DMS79 (cell line): Measurements from ENCODE around the gene WDFY2.
"Not testable (repeated sequence)": the region's sequence is repeated elsewhere in the genome, so short reads cannot be mapped to it uniquely, and the experiment has no call there.

Experiments used
- DNase-seq: peaks from one replicate; lab custom pipeline; 2025; lab: John Stamatoyannopoulos, UW

The WDFY2 gene

DNA sequence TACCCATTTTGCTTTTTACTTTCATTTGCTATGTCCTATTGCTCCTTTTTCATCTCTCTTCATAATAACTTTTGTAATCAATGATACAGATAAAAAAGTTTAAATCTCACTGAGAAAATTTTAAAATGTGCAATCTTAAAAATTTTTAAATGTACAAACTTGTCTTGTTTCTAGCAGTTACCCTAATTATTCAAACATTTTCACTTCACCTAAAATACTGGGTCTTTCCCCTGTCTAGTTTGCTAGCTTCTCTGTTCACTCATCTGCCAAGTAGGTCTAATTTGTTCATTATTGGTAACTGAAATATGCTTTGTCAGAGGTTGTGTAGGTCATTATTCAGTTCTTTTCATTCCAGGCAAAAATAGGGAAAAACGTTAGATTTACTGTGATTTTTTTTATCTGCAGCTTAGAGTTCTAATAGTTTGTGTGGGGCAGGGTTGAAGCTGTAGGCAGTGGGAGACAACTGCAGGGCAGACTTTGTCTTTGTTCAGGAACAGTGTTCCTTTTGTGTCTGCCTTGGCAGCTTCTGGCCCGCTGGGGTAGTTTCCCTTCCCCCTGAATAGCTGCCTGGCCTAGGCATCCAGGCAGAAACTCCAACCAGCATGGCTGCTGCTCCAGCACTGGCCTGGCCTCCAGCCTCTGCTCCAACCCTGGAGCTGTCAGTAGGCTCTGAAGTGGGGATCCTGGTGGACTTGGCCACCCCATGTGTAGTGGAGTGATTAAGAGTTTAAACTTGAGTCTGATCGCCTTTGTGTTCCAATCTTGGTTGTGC is 48.5 kb downstream of the WDFY2 start:
- no peak for DNase-seq

DNA sequence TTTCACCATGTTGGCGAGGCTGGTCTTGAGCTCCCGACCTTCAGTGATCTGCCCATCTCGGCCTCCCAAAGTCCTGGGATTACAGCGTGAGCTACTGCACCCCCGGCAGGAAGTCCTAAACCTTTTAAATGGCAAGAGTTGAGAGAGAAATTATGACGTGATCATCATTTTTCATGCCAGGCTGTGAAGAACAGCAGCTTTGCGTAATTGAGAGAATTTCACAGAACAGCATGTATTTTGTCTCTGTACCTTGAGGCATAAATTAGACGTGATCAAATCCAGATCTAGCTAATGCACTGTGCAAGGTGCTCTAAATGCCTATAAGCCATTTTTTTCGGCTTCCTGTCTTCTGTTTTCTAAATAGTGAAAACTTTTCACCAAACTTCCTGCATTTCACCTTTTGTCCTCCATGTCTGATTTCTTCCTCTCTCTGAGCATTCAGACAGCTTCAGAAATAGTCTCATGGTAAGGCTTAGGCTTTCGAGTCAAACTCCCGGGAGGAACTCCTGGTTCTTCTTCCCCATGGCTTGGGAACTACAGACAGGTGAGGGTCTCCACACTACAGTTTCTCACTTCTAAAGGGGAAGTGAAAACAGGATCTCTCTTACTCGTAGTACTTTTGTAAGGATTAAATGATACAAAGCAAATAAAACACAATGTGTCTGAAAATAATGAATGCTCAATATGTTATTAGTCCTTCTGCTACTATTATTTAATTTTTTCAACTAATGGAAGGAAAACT is 51.0 kb downstream of the WDFY2 start:
- DNase-seq: no peak

DNA sequence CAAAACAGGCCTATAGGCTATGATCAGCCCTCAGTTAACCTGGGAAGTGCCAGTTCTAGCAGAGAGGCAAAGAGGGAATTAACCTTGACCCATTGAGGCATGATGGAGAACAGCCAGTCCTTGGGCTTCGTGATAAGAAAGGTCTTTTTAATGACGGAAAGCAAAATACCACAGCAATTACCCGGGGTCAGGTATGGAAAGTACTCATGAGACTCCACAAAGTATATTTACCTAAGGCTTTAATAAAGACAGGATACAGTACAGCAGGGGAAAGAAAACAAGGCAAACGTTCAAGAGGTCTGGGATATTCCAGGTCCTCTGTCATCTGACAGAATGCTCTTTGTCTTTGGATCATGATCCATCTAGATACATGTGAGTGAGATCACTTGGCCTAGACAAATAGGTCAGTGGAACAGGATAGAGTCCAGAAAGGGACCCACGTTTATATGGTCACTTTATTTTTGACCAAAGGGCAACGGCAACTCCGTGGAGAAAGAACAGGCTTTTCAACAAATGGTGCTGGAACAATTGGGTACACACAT is 52.2 kb downstream of the WDFY2 start:
- DNase-seq: no peak

DNA sequence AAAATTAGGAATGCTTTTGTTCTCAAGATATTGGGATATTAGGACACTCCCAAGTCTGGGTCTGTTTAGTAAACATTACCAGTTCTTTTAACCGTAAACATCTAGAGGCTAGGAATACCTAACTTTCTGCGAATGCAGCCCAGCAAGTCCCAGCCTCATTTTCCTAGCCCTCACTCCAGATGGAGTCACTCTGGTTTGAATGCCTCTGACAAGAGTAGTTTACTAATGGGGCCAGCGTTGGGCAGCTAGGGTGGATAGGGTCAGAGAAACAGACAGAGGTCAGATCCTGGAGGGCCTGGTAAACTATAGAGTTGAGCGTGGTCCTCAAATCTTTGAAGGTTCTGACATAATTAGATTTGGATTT is 53.6 kb downstream of the WDFY2 start:
- no peak for DNase-seq

DNA sequence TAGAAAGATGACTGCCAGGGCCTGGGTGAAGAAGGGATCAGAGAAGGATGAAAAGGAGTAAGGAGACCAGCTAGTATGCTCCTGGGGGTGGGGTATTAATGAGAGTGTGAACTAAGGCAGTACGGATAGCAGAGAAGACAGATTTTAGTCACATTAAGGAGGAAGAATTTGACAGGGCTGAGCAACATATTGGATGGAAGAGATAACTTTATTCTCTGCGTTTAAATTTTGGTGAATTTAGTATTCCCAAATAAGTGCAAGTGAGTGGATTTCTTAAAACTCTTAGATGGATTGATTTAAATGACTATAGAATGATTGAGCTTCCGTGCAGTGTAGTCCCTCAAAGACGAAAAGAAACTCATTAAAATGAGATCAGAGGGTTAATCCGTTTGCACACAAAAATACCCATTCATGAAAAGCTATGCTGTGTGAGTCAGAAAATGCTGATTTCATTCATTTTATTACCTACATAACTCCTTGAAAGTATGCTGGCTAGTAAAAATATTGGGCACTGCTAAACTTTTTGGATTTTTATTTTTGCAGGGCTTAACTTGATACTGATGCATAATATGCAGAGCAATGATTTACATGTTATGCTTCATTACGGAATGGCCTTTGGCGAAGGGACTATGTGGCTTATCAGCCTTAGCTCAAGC is 54.1 kb downstream of the WDFY2 start:
- no peak for DNase-seq

DNA sequence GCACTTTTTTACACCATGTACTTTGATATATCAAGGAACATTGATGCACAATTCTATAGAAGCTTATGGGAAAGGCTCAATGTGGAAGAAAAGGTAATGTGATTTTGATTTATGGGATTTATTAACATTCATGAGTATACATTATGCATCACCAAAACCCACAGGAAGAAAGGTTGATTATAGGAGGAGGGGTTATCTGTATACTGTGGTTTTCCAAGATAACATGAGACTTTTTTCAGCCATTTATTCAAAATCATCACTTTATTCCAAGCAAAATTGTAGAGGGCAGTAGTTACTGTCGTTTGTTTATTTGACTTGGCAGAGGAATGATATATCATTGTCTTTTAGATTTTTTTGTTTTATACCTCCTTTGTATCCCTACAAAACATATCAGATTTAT is 54.9 kb downstream of the WDFY2 start:
- no peak for DNase-seq

DNA sequence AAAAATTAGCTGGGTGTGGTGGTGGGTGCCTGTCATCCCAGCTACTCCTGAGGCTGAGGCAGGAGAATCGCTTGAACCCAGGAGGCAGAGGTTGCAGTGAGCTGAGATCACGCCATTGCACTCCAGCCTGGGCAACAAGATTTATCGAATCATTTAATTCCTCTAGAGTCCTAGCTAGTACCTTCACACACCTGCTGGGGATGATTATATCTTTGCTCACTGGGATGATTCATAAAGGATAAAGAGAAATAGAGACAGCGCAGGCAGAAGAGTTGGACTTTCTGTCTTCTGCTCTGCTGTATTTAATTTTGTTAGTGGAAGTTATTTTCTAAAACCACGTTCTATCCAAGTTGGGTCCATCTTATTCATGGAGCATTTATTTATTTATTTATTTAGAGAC is 56.4 kb downstream of the WDFY2 start:
- DNase-seq: not testable (repeated sequence)

DNA sequence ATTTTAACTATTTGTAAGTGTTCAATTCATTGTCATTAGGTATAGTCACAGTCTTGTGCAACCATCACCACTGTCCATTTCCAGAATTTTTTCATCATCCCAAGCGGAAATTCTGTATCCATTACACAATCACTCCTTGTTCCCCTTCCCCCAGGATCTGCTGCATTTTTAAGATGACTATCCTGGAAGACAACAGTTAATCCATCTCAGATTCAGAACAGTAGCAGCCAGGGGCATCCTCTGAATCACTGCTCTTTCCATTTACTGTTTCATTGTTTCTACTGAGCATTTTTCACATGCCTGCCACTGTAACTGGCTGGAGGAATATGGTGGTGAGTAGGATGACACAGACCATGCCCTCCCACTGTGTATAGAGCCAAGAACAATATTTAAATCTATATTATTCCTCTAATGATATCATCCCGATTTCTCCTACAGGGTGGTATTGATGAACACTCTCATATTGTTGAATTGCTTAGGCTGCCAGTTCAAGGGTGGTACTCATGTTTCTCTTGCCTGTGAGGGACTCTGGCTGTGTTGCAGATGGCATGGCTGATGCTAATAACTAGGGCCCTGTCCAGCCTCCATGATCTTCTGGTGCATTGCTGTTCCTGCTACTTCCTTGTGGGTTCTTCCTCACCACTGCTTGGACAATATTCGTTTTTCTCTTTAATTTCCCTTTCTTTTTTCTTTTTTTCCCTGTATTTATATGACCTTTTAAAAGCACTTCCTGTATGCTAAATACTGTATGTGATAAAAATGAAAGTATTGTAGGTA is 59.0 kb downstream of the WDFY2 start:
- DNase-seq: no peak

DNA sequence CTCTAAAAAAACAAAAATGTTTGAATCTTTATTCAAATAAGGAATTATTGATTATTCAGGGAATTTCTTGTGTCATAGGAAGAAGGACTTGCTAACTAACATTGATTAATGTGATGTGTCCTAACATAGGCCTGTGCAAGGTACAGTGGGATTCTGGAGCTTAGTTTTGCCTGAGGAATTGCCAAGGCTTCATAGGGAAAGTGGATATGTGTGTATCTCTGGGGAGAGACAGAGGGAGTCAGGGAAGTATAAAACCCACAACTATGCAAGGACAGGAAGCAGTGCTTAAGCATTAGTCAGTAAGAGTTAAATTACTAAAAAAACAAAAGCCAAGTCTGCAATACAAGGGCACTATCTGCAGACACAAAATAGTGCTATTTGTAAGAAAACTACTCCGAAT is 59.6 kb downstream of the WDFY2 start:
- no peak for DNase-seq

DNA sequence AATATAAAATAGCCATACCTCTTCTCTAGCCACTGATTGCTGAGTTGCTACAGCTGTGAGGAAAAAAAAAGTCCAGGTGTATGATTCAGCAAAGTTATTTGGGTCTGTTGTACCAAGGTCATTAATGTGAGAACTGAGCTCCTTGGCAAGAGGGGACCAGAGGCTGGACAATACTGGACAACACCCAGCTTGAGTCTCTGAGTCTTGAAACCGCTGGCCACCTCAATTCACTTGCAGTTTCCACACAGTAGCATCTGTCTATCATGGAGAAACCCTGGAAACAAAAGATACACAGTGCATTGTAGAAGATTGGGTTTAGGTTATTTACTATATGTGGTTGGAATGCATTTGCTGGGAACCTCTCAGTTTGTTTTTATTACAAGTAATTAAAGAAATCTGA is 60.4 kb downstream of the WDFY2 start:
- no peak for DNase-seq

DNA sequence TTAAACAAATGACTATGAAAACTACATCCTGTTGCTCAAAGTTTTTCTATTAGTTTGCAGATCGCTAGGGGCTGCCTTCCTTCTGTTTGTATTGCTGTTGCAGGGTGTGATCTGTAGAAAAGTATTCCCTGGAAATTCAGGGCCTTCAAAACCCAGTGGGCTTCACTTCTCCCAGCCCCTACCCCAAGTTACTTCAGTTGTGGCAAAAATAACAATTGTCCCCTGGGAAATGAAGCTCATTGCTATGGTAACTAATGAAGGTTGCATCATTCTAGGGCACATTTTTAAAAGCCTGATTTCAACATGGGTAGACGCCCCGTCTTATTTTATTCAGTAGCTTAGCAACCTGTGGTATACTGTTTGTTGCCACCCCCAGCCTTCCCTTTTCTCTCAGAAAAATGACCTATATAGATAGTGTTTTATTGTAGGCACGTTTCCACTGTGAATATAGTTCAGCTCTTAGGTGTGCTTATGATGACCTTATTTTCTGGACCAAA is 60.9 kb downstream of the WDFY2 start:
- DNase-seq: no peak

DNA sequence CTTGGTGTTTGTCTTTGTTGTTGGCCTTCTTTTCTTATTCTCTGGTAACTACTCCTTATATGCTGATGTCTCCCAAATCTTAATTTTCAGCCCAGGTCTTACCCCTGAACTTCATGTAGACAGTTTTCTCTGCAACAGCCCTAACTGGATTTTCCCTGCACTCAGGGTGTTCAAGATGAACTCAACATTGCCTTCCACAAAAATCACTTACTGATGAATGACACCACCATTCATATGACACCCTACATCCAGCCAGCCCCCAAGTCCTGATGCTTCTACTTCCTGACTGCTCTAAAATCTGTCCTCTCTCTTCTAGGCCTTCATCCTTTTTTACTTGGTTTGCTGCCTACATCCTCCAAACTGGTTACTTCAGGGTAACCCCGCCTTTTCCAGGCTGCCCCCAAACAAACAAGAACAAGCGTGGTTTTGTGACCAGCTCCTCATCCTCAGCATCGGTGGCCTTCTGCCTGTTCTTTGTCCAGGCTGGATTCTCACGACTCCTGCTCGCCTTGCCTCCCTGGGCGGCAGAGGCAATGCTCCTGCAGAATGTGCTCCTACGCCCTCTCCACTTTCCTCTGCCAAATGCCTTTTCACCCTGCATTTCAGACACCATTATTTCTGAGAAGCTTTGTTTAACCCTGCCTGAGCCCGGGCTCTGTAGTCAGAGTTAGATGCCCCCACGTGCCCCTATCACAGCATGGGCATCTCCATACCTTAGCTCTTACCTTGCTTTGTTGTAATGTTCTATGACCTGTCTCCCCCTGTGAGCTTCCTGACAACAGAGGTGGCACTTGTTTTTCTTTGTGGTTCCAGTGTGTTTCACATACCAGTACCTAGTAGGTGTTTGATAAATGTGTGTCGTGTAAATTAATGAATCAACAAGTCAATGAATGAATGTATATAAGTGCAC is 61.8 kb downstream of the WDFY2 start:
- DNase-seq: no peak

DNA sequence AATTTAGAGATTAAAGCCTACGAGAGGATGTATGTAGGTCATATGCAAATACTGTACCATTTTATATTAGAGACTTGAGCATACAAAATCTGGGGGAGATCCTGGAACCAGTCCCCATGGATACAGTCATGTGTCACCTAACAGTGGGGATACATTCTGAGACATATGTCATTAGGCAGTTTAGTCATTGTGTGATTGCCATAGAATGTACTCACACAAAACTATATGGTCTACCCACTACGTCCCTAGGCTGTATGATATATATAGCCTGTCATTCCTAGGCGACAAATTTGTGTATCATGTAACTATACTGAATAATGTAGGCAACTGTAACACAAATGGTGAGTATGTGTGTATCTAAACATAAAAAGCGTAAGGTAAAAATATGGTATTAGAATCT is 62.8 kb downstream of the WDFY2 start:
- no peak for DNase-seq

DNA sequence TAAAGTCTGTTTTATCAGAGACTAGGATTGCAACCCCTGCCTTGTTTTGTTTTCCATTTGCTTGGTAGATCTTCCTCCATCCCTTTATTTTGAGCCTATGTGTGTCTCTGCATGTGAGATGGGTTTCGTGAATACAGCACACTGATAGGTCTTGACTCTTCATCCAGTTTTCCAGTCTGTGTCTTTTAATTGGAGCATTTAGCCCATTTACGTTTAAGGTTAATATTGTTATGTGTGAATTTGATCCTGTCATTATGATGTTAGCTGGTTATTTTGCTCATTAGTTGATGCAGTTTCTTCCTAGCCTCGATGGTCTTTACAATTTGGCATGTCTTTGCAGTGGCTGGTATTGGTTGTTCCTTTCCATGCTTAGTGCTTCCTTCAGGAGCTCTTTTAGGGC is 67.9 kb downstream of the WDFY2 start:
- DNase-seq: not testable (repeated sequence)

DNA sequence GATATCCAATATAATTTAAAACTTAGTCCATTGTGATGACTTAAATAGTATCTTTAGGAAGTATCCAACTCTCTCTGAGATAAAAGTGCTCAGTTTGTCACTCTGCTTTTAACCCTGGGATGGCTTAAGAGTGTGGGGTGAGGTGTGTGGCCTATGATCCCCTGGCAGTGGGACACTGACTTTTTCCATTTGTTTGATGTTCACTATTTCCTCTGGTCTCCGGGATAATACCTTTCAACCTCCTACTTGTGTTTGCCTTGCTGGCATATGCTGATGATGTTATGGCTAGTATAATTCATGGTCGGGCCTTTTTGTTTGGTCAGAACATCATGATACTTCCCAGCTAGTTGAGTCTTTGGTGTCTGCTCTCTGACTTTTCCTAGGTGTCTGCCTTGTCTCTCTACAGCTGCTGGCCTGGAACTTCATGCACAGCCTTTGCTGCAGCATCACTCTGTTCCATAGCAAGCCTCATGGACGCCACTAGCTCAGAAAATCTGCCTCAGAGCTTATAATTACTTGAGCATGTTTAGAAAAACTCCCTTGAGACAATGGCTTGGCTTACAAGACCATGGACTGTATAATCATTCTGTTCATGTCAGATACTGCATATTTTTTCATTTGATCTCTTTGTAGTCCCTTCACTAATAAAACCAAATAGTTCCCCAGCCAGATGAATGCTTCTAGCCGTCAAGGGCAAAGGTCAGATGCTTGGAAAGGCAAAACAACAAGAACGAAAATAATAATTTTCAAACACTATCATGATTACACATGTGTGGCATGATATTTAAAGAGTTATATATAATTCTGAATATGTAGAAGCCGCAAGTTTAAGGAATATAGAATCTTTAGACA is 75.2 kb downstream of the WDFY2 start:
- DNase-seq: no peak

DNA sequence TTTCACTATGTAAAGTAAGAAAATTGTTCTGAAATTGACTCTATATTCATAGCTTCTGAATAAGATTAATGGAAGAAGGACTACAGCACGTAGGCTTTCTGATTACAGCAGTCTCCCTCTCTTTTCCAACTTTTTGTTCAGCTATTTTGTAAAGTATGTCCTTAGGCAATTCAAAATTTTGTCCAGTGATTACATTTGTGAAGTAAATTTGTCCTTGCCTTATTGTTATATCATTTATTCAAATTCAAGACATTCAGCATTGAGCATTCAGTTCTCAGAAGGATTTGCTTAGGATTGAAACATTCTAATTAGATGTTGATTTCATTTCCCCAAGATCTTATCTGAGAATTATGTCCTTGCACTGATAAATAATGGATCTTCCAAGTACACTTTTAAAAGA is 76.6 kb downstream of the WDFY2 start:
- no peak for DNase-seq

DNA sequence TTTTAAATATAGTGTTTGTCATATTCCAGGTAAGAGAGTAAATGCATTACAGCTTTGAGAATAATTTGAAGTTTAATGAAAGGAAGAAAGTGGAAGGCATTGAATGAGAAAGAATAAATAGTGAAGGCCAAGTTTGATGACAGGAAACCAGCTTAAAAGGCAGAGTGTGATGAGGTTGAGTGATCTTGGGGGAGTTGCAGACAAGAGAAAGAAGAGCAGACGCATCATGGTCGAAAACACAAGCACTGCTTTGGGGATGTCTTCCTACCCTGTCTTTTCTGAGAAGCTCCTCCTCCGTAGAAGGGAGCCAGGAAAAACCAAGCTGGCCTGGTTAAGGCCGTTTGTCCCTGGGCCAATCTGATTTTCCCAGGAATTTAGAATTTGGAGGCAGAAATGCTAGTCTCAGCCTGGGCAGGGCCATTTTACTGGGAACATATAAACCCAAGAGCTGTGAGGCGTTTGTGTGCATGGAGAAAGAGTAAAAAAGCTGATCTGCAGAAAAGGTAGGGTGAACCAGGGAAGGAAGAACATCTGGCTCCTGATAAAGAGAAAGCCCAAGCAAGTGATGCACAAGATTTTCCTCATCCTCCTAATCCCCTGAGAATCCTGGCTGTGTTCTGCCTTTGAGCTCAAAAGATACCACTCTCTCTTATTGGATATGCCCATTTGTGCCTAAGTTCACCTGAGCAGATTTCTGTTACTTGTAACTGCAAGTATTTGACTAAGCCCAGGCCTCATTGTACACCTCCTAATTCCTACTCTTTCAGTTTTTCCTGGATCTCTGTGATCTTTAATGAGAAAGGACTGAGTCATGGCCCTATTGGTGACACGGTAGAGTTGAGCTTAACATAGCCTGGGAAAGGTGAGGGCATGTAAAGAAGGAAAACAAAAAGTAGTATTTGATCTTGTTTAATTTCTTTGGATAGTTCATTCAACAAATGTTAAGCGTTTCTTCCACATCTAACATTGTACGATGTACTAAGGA is 80.0 kb downstream of the WDFY2 start:
- DNase-seq: no peak

DNA sequence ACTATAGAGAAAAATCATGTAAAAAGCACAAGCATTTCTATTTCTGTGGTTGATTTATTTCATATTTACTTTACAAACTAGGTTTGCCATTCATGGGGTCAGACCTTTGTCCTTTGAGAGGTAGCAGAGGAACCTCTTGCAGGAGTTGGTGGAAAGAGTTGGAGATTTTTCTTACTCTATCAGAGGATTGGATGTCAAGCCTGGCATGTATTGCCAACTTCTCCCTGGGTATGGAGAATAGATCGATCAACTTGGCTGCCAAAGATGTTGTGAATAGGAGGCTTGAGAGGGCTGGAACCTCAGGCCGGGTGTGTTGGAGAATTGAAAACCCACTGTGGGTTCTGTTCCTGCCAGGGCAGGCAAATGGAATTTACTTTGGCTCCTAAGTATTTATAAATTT is 81.2 kb downstream of the WDFY2 start:
- no peak for DNase-seq

DNA sequence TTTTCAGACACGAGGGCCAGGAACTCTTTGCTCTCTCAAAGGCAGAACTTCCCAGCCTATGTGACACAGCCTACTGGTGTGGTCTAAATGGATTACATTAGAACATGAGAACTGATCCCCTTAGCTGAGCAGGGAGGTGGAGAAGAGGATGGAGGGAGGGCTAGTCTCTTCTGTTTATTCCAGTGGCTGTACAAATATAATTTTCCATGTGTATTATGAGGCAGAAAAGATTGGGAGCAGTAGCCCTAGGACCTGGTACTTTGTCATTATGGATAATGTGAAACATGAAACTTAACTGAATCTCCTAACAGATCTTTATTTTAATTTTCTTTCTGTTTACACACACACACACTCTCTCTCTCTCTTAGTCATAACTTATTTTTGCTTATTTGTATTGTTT is 82.1 kb downstream of the WDFY2 start:
- no peak for DNase-seq
